Right lobe of liver (tissue), 6 donors: ENCODE measurements around the gene MKLN1. TPM values are rescaled to one million over a fixed set of nuclear protein-coding genes. Genes with fewer than 3 reads are reported as not detected.
"Not testable (repeated sequence)": the region's sequence is repeated elsewhere in the genome, so short reads cannot be mapped to it uniquely, and the experiment has no call there.

ENCODE experiments used
- ATAC-seq, 4 donors: fragments of 200-7000 bp; cut with Tn5 transposase; one replicate each; pipeline ENCODE4 v1.9.1; 2020; ENCODE audit warnings: mild to moderate bottlenecking in 4 of 4, moderate library complexity in 4 of 4
- DNase-seq, 3 donors: peaks; one replicate each; pipeline ENCODE4 v3.0.0-alpha.2; 2020
- H3K27ac ChIP-seq, 3 donors: fragments of 200-600 bp; one replicate each; pipeline ENCODE4 v1.8.0; 2022
- H3K27me3 ChIP-seq, 2 donors: fragments of 200-600 bp; one replicate each; pipeline ENCODE4 v1.8.0; 2022
- H3K36me3 ChIP-seq, 4 donors: fragments of 200-600 bp; sonication (generic) in 1 of 4; one replicate each; pipeline versions ENCODE4 v1.5.1 to v1.8.0; 2017 to 2022; ENCODE audit warnings: control low read depth in 1 of 4
- H3K4me1 ChIP-seq, 4 donors: fragments of 200-600 bp; sonication (generic) in 1 of 4; one replicate each; pipeline versions ENCODE4 v1.5.1 to v1.8.0; 2017 to 2022; ENCODE audit warnings: control low read depth in 1 of 4
- H3K4me3 ChIP-seq, 3 donors: fragments of 200-600 bp; one replicate each; pipeline ENCODE4 v1.8.0; 2022
- H3K9me3 ChIP-seq, 4 donors: fragments of 200-600 bp; sonication (generic) in 1 of 4; one replicate each; pipeline versions ENCODE4 v1.5.1 to v1.8.0; 2017 to 2022; ENCODE audit warnings: control low read depth in 1 of 4
- CTCF ChIP-seq, 4 donors: fragments of 200-600 bp in 3 of 4; fragments of 450-650 bp in 1 of 4; IDR thresholded peaks; one replicate each; pipeline versions ENCODE4 v1.5.1 to v1.8.0; 2016 to 2022; ENCODE audit warnings: antibody characterized with exemption in 4 of 4, mild to moderate bottlenecking in 2 of 4
- POLR2A ChIP-seq: fragments of 450-650 bp; IDR thresholded peaks from one replicate; pipeline ENCODE4 v1.6.1; 2017; ENCODE audit warnings: antibody characterized with exemption, mild to moderate bottlenecking
- WGBS: methylation state at CpG from one replicate; pipeline ENCODE4 v1.1.6; 2018; ENCODE audit warnings: low coverage, low lambda C conversion rate; ENCODE audit not compliant: insufficient coverage; ENCODE audit errors: missing lambda C conversion rate; 5-methylcytosine and 5-hydroxymethylcytosine counted together
- intact Hi-C, 2 donors: fragments of 100-400 bp; cut with DNase I; formaldehyde crosslinking; loops; one replicate each; pipeline versions ENCODE4 v1.11.2 to v1.14.1; 2022
- total RNA-seq, 6 experiments: library from RNA; depleted of rRNA in 2 of 6; stranded (reverse); fragments of >200 nt in 2 of 6; fragmentation: NEBNext Ultra II Directional in 3 of 6; extraction: Animal tissue kit (Norgen Biotek cat#: 25700) in 3 of 6; gene quantifications; one replicate each; pipeline versions ENCODE4 v1.1.0 to v1.2.4, GENCODE V29; 2016 to 2023
- donor health status: DM: no; HTN: yes; CAD: no.
- donor health status: DM: no; HTN: no; CAD: no.
- donor health status: DM: no; HTN: no; CAD: no.
- donor health status: DM: no; HTN: yes; CAD: no.
- donor health status: DM: no; HTN: yes; CAD: no.

Gene MKLN1
- total RNA-seq, 6 experiments from 2014 or later, result 24.0 to 39.6 (median 35.1) TPM

- no peaks in the 10 kb centered on the region for H3K9me3 ChIP-seq
- DNase-seq (peak; percentile 73 to 90 (median 89)), ATAC-seq (peak; percentile 66 to 77 (median 76))
- no peaks in the 10 kb centered on the region for H3K27me3 ChIP-seq
- H3K4me1 ChIP-seq, result peaks cover 0 to 31% (median 14%) of the 10 kb centered on the region in 4 donors
- no peaks in the 10 kb centered on the region for H3K36me3 ChIP-seq
- 38% methylated on average over 8 of the region's 9 CpGs for WGBS
- TF ChIP-seq CTCF (IDR thresholded peaks at IDR 0.05), result no peak
- no peak for TF ChIP-seq POLR2A
- intact Hi-C loops, result no loop called here
- no peak overlapping the region for H3K4me3 ChIP-seq
- H3K27ac ChIP-seq, result peak overlapping the region; percentile 37 to 82 (median 76)
These were observed 175.3 kb downstream of the MKLN1 start for GRCh38 chr7:131502810-131503508.

GRCh38 chr7:131503639-131504038 is 176.0 kb downstream of the MKLN1 start:
- intact Hi-C loops, result no loop called here
- peaks cover 0 to 29% (median 12%) of the 10 kb centered on the region in 4 donors for H3K4me1 ChIP-seq
- no peak for TF ChIP-seq POLR2A
- no peak for TF ChIP-seq CTCF (IDR thresholded peaks at IDR 0.05)
- H3K9me3 ChIP-seq, result no peaks in the 10 kb centered on the region
- H3K27me3 ChIP-seq, result no peaks in the 10 kb centered on the region
- peak; percentile 20 to 43 (median 22) for ATAC-seq
- H3K4me3 ChIP-seq, result no peak overlapping the region
- DNase-seq, result no peak
- WGBS, result 17% methylated on average over 4 of the region's 6 CpGs
- H3K36me3 ChIP-seq, result no peaks in the 10 kb centered on the region
- H3K27ac ChIP-seq, result peak overlapping the region; percentile 37 to 82 (median 76)

GRCh38 chr7:131504157-131504899 is 176.7 kb downstream of the MKLN1 start:
- Histone ChIP-seq H3K36me3 (no peaks in the 10 kb centered on the region), H3K4me1 (peaks cover 0 to 23% (median 10%) of the 10 kb centered on the region in 4 donors), H3K9me3 (no peaks in the 10 kb centered on the region), H3K4me3 (no peak overlapping the region), H3K27me3 (no peaks in the 10 kb centered on the region), H3K27ac (peak overlapping the region in 1 of 3 donors; percentile 76)
- intact Hi-C loops, result no loop called here
- TF ChIP-seq POLR2A (no peak), CTCF (IDR thresholded peaks at IDR 0.05) (no peak)
- ATAC-seq (no peak), DNase-seq (no peak)
- 76% methylated on average over 6 of the region's 14 CpGs for WGBS

- intact Hi-C loops, result loop anchor here (5.0 kb wide), 1 partner anchor 147 kb away; no protein-coding TSS in a partner anchor
- ATAC-seq, H3K9me3 ChIP-seq, DNase-seq, H3K27ac ChIP-seq, H3K27me3 ChIP-seq, H3K36me3 ChIP-seq, H3K4me3 ChIP-seq: not testable (repeated sequence)
- 77% methylated on average over 6 of the region's 8 CpGs for WGBS
- peaks cover 0 to 23% (median 10%) of the 10 kb centered on the region in 4 donors for H3K4me1 ChIP-seq
These were observed 177.5 kb downstream of the MKLN1 start for GRCh38 chr7:131505037-131505620.
